Measurements from ENCODE around the gene S100A1. TPM values are rescaled to one million over a fixed set of nuclear protein-coding genes. Genes with fewer than 3 reads are reported as not detected.

S100A1 gene
- total and polyA plus RNA-seq, 10 of the 15 experiments (the other 5 are each of a cell fraction or from before 2014, with no cell fraction given) = 0.13 to 0.29 TPM; not detected in 8

- no peak for TF ChIP-seq REST (IDR thresholded peaks at IDR 0.05; ENCODE audit: low read depth, low read length)
- no peak for TF ChIP-seq IRF5 (IDR thresholded peaks at IDR 0.05; ENCODE audit: borderline replicate concordance)
- TF ChIP-seq POU2F2 (IDR thresholded peaks at IDR 0.05; ENCODE audit: borderline replicate concordance, low read depth, low read length) = no peak
- TF ChIP-seq YBX1 (IDR thresholded peaks at IDR 0.05) = no peak
These were observed 27.1 kb downstream of the S100A1 start (continued) for GRCh38 chr1:153655333-153655732.

GRCh38 chr1:153658400-153659174 is 30.4 kb downstream of the S100A1 start, which contains the start of gene SNAPIN:
Gene SNAPIN (plus strand): TSS chr1:153658703. CDS start chr1:153658744, 41 bp downstream.
- H3K27me3 ChIP-seq (replicated peaks in 1 of 2; ENCODE audit: control insufficient read depth in 2 of 2, insufficient read depth in 2 of 2, low read length in 1 of 2) = no peaks in the 10 kb centered on the region
- peak within 1 kb of the TSS; percentile 82 for H3K9ac ChIP-seq (ENCODE audit: control insufficient read depth, insufficient read depth, low read length)
- peak within 1 kb of the TSS; percentile 98 for H3K4me2 ChIP-seq (ENCODE audit: control insufficient read depth, insufficient read depth)
- POLR2A ChIA-PET = interaction anchor here (0.5 to 0.9 kb wide), 3 partner anchors 24 to 558 kb away, joined by 3 to 5 read pairs (median 3); partner anchors contain the start of gene CHTOP
- H3K9me3 ChIP-seq (replicated peaks; ENCODE audit: control insufficient read depth, insufficient read depth, low read length) = no peaks in the 10 kb centered on the region
- H4K20me1 ChIP-seq (ENCODE audit: control insufficient read depth, insufficient read depth) = no peaks in the 10 kb centered on the region
- H3K79me2 ChIP-seq (ENCODE audit: control insufficient read depth, insufficient read depth, low read length) = peaks cover 13% of the 10 kb centered on the region
- intact Hi-C loops (cut with micrococcal nuclease; ENCODE audit: unreplicated experiment) = no loop called here
- BruUV-seq (replicated peaks) = no TSS peak
- ATAC-seq = peak; percentile 99
- SMC1A ChIA-PET (ENCODE audit: uncharacterized antibody, unreplicated experiment) = interaction anchor here (1.1 to 4.5 kb wide), 5 partner anchors 8 to 86 kb away, joined by 3 to 24 read pairs (median 5); partner anchors contain the start of gene CHTOP
- peak within 1 kb of the TSS; percentile 96 for H2AFZ ChIP-seq (ENCODE audit: control insufficient read depth, low read depth, low read length)
- WGBS (ENCODE audit: insufficient coverage, insufficient replicate concordance, low lambda C conversion rate, missing lambda C conversion rate) = 2% methylated on average over 53 of the region's 53 CpGs
- FAIRE-seq = peak; percentile 78
- peak within 1 kb of the TSS; percentile 94 for H3K4me3 ChIP-seq
- peak within 1 kb of the TSS; percentile 88 for H3K27ac ChIP-seq (ENCODE audit: control insufficient read depth, insufficient read depth)
- H3K4me1 ChIP-seq (ENCODE audit: control insufficient read depth, insufficient read depth, low read length) = peaks cover 6% of the 10 kb centered on the region; the same call in 1 of the 2 replicates
- in situ Hi-C loops (cut with MboI) = no loop called here
- DNase-seq (ENCODE audit: low read depth, low spot score) = peak; percentile 58
- RAD21 ChIA-PET (ENCODE audit: unreplicated experiment) = interaction anchor here (0.7 to 1.4 kb wide), 2 partner anchors 24 to 114 kb away, joined by 4 to 6 read pairs; partner anchors contain the start of gene CHTOP
- CTCF ChIA-PET = interaction anchor here (0.6 to 2.4 kb wide), 7 partner anchors 10 to 148 kb away, joined by 3 to 12 read pairs (median 4); no protein-coding TSS in a partner anchor
- peaks cover 11 to 30% of the 10 kb centered on the region in 2 experiments for H3K36me3 ChIP-seq (ENCODE audit: control insufficient read depth in 2 of 2, insufficient read depth in 2 of 2, low read length in 1 of 2)
- TF ChIP-seq KDM1A (IDR thresholded peaks at IDR 0.05; ENCODE audit: borderline replicate concordance) = no peak
- TF ChIP-seq SREBF1 (IDR thresholded peaks at IDR 0.05; ENCODE audit: low read length) = no peak
- peak; percentile 68 for TF ChIP-seq CREM (IDR thresholded peaks at IDR 0.05; ENCODE audit: low read depth)
- no peak for TF ChIP-seq PAX8 (IDR thresholded peaks at IDR 0.05)
- no peak for TF ChIP-seq KAT2A (conservative IDR thresholded peaks at IDR 0.05; ENCODE audit: control insufficient read depth, low read depth, low read length)
- no peak for TF ChIP-seq ESRRA (IDR thresholded peaks at IDR 0.05; ENCODE audit: low read length)
- no peak for TF ChIP-seq HDGF (IDR thresholded peaks at IDR 0.05)
- TF ChIP-seq BCL11A (IDR thresholded peaks at IDR 0.05; ENCODE audit: low read depth, low read length) = no peak
- TF ChIP-seq RCOR1 (conservative IDR thresholded peaks at IDR 0.05; ENCODE audit: low read depth, low read length) = no peak
- peak; percentile 79 for TF ChIP-seq IKZF1 (conservative IDR thresholded peaks at IDR 0.05)
- TF ChIP-seq CBX5 (IDR thresholded peaks at IDR 0.05; ENCODE audit: low read depth) = no peak
- TF ChIP-seq MYC (IDR thresholded peaks at IDR 0.05; ENCODE audit: insufficient read depth, insufficient read length, insufficient replicate concordance, low read length, severe bottlenecking) = no peak
